GM10266 (cell line): ENCODE measurements around the gene CAMTA1.

ENCODE experiments used
- DNase-seq: peaks from one replicate; pipeline ENCODE4 v3.0.0; 2012; ENCODE audit errors: extremely low spot score
- CTCF ChIP-seq: IDR thresholded peaks from 2 replicates; pipeline ENCODE4 v1.5.1; 2012; ENCODE audit warnings: mild to moderate bottlenecking, low read depth; ENCODE audit not compliant: control insufficient read depth, insufficient read depth; ENCODE audit errors: missing control alignments

Gene CAMTA1

GRCh38 chr1:7560601-7561181 is 775.4 kb downstream of the CAMTA1 start:
- TF ChIP-seq CTCF: no peak
- DNase-seq: no peak

GRCh38 chr1:7561331-7561921 is 776.2 kb downstream of the CAMTA1 start:
- no peak for DNase-seq
- peak; percentile 32 for TF ChIP-seq CTCF

GRCh38 chr1:7561936-7562728 is 776.9 kb downstream of the CAMTA1 start:
- DNase-seq: no peak
- TF ChIP-seq CTCF: no peak

- no peak for DNase-seq
Observed at GRCh38 chr1:7562729-7563605, 777.7 kb downstream of the CAMTA1 start.

GRCh38 chr1:7564137-7564536 is 778.9 kb downstream of the CAMTA1 start:
- DNase-seq: no peak
- no peak for TF ChIP-seq CTCF

More at GRCh38 chr1:7562729-7563605, 777.7 kb downstream of the CAMTA1 start:
- no peak for TF ChIP-seq CTCF

- TF ChIP-seq CTCF: no peak
Observed at GRCh38 chr1:7565099-7565750, 780.0 kb downstream of the CAMTA1 start.

More at GRCh38 chr1:7565099-7565750, 780.0 kb downstream of the CAMTA1 start:
- DNase-seq: no peak
